Upper lobe of left lung (tissue), 4 donors: ENCODE results near the gene INPPL1.

Source experiments
- POLR2AphosphoS5 ChIP-seq, 2 donors: sonication (generic); formaldehyde crosslinking; IDR thresholded peaks; one replicate each; pipeline ENCODE4 v1.5.1; 2017; ENCODE audit warnings: antibody characterized with exemption in 2 of 2
- TF ChIP-seq, protein P1 (sequence below), 6 experiments: fragments of 450-650 bp in 4 of 6; fragments of 200-600 bp in 2 of 6; sonication (generic) in 2 of 6; IDR thresholded peaks; one replicate each; pipeline ENCODE4 v1.5.1; 2016 to 2019; ENCODE audit warnings: antibody characterized with exemption in 6 of 6

GRCh38 chr11:72229925-72230763 lies 5.6 kb downstream of the INPPL1 start:
- TF ChIP-seq, protein P1, sequence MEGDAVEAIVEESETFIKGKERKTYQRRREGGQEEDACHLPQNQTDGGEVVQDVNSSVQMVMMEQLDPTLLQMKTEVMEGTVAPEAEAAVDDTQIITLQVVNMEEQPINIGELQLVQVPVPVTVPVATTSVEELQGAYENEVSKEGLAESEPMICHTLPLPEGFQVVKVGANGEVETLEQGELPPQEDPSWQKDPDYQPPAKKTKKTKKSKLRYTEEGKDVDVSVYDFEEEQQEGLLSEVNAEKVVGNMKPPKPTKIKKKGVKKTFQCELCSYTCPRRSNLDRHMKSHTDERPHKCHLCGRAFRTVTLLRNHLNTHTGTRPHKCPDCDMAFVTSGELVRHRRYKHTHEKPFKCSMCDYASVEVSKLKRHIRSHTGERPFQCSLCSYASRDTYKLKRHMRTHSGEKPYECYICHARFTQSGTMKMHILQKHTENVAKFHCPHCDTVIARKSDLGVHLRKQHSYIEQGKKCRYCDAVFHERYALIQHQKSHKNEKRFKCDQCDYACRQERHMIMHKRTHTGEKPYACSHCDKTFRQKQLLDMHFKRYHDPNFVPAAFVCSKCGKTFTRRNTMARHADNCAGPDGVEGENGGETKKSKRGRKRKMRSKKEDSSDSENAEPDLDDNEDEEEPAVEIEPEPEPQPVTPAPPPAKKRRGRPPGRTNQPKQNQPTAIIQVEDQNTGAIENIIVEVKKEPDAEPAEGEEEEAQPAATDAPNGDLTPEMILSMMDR (IDR thresholded peaks at IDR 0.05) = no peak
- no peak for TF ChIP-seq POLR2AphosphoS5 (IDR thresholded peaks at IDR 0.05)
